WI38 (cell line): ENCODE measurements around the gene LRMDA.

ENCODE experiments used
- H3K4me3 ChIP-seq: 2 replicates; pipeline ENCODE4 v1.5.1; 2011; ENCODE audit warnings: low read depth, mild to moderate bottlenecking, control low read depth, low read length
- CTCF ChIP-seq: IDR thresholded peaks from 2 replicates; pipeline ENCODE4 v1.5.1; 2012; ENCODE audit warnings: low read depth, mild to moderate bottlenecking, control low read depth, low read length

The LRMDA gene

GRCh38 chr10:75640803-75641202 lies 209.4 kb downstream of the LRMDA start:
- TF ChIP-seq CTCF, result no peak
- no peak overlapping the region for H3K4me3 ChIP-seq

GRCh38 chr10:75643405-75643804 lies 212.0 kb downstream of the LRMDA start:
- TF ChIP-seq CTCF, result no peak
- H3K4me3 ChIP-seq, result no peak overlapping the region

- no peak for TF ChIP-seq CTCF
- H3K4me3 ChIP-seq, result no peak overlapping the region
These were observed 212.7 kb downstream of the LRMDA start for GRCh38 chr10:75643944-75644692.

- no peak overlapping the region for H3K4me3 ChIP-seq
- TF ChIP-seq CTCF, result no peak
These were observed 214.3 kb downstream of the LRMDA start for GRCh38 chr10:75645704-75646103.

- H3K4me3 ChIP-seq, result no peak overlapping the region
- no peak for TF ChIP-seq CTCF
These were observed 214.9 kb downstream of the LRMDA start for GRCh38 chr10:75646218-75646915.

- no peak for TF ChIP-seq CTCF
These were observed 215.5 kb downstream of the LRMDA start for GRCh38 chr10:75646916-75647315.

GRCh38 chr10:75647675-75648074 lies 216.3 kb downstream of the LRMDA start:
- no peak for TF ChIP-seq CTCF
- no peak overlapping the region for H3K4me3 ChIP-seq

More at GRCh38 chr10:75646916-75647315, 215.5 kb downstream of the LRMDA start:
- H3K4me3 ChIP-seq, result no peak overlapping the region
